ENCODE data around the gene ANAPC10.

- TF ChIP-seq POLR2AphosphoS5 (IDR thresholded peaks at IDR 0.05; ENCODE audit: low read depth, low read length) (no peak), CTCF (IDR thresholded peaks at IDR 0.05) (no peak), SIN3A (IDR thresholded peaks at IDR 0.05; ENCODE audit: borderline replicate concordance, insufficient read depth, low read depth, low read length) (no peak), TCF7L2 (IDR thresholded peaks at IDR 0.05; ENCODE audit: low read depth, low read length) (no peak), REST (IDR thresholded peaks at IDR 0.05; ENCODE audit: insufficient read depth in 1 of 2, low read depth in 2 of 2, low read length in 1 of 2) (no peak)
These were observed 86.4 kb downstream of the ANAPC10 start for GRCh38 chr4:145011636-145012035.
